Measurements from ENCODE around the gene TMEM191C. TPM values are rescaled to one million over a fixed set of nuclear protein-coding genes. Genes with fewer than 3 reads are reported as not detected.
"Not testable (repeated sequence)": the region's sequence is repeated elsewhere in the genome, so short reads cannot be mapped to it uniquely, and the experiment has no call there.

TMEM191C gene
- total RNA-seq = 1.5 TPM
- long read RNA-seq, partial matches to known transcripts = 2 of 2 reads
- long read RNA-seq, other reads (novel, unspliced or antisense) = 0 of 2 reads

- DNase-seq; H3K4me1 ChIP-seq; H3K9me3 ChIP-seq (replicated peaks); H3K36me3 ChIP-seq; intact Hi-C loops (cut with micrococcal nuclease); H3K27me3 ChIP-seq (ENCODE audit: low read depth): not testable (repeated sequence)
- H3K27ac ChIP-seq (replicated peaks) = peak within 1 kb of the TSS; percentile 46
- peak within 1 kb of the TSS; percentile 62 for H3K4me3 ChIP-seq
Observed at GRCh38 chr22:21467337-21468193, at the start of gene TMEM191C. Gene TMEM191C (plus strand): TSS chr22:21467387. CDS start chr22:21467460, 73 bp downstream.

GRCh38 chr22:21417853-21418252 lies 49.3 kb upstream of the TMEM191C start:
- H3K4me3 ChIP-seq = peak overlapping the region; percentile 66
- intact Hi-C loops (cut with micrococcal nuclease); H3K9me3 ChIP-seq (replicated peaks); H3K4me1 ChIP-seq; H3K27me3 ChIP-seq (ENCODE audit: low read depth); H3K36me3 ChIP-seq: not testable (repeated sequence)
- H3K27ac ChIP-seq (replicated peaks) = peak overlapping the region; percentile 62
- peak; percentile 31 for DNase-seq

DNA sequence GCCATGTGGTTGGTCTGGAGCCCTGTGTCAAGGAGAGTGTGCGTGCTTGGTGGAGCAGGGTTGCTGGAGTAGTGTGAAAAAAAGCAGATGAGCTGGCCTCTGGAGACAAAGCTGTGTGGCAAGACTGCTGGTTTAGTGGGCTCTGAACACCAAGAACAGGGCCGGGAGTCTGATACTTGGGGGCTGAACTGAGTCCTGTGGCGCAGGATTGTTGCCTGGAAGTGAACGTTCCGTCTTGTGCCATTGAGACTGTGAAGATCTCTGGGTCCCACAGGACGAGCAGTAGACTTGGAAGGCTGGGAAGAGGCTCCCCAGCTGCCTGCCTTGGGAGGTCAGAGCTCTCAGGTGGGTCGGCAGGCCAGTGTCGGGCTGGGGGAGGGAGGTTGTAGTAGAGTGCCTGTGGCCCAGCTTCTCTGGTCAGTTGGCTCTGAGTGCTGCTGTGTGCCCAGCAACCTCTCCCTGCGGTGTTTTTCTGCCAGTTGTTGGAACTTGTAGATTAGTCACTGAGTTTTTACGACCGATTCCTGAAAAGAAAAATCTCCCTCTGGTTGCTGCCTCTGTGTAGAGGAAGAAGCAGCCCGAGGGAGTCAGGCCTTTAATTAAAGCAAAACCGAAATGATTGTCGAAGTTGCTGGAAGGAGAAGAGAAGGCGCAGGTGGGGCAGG lies 48.1 kb upstream of the TMEM191C start:
- H3K27me3 ChIP-seq (ENCODE audit: low read depth); H3K4me3 ChIP-seq; H3K27ac ChIP-seq (replicated peaks); H3K9me3 ChIP-seq (replicated peaks); H3K4me1 ChIP-seq; DNase-seq; H3K36me3 ChIP-seq; intact Hi-C loops (cut with micrococcal nuclease): not testable (repeated sequence)

DNA sequence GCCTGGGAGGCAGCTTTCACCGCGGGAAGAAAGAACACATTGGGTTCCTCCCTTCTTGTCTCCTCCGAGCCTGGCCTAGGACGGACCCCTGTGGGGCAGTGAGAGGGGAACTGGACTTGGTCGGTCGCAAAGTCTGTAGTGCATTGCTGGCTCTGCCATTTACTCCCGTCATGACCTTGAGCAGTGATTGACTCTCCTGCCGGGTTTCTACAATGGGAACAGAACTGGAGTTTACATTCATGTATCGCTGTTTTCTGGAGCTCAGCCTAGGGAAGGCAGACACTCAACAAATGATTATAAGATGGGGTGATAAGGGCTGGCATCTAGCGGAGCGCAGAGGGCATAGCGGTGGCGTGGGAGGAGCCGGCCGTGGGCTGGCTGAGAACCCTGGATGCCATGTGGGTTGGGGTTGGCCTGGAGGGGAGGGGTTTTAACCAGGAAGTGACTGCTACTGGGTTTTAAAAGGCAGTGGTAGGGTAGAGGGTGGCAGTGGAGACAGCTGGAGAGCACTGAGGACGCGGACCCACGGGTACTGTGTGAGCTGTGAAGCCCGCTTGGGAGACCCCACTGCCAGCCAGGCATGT lies 46.9 kb upstream of the TMEM191C start:
- H3K27me3 ChIP-seq (ENCODE audit: low read depth); H3K4me1 ChIP-seq; H3K9me3 ChIP-seq (replicated peaks); H3K4me3 ChIP-seq; H3K36me3 ChIP-seq; intact Hi-C loops (cut with micrococcal nuclease); H3K27ac ChIP-seq (replicated peaks); DNase-seq: not testable (repeated sequence)

- H3K27ac ChIP-seq (replicated peaks); H3K4me3 ChIP-seq; H3K36me3 ChIP-seq; H3K27me3 ChIP-seq (ENCODE audit: low read depth); H3K4me1 ChIP-seq; DNase-seq; intact Hi-C loops (cut with micrococcal nuclease); H3K9me3 ChIP-seq (replicated peaks): not testable (repeated sequence)
Observed at GRCh38 chr22:21424084-21424709, 43.0 kb upstream of the TMEM191C start.

DNA sequence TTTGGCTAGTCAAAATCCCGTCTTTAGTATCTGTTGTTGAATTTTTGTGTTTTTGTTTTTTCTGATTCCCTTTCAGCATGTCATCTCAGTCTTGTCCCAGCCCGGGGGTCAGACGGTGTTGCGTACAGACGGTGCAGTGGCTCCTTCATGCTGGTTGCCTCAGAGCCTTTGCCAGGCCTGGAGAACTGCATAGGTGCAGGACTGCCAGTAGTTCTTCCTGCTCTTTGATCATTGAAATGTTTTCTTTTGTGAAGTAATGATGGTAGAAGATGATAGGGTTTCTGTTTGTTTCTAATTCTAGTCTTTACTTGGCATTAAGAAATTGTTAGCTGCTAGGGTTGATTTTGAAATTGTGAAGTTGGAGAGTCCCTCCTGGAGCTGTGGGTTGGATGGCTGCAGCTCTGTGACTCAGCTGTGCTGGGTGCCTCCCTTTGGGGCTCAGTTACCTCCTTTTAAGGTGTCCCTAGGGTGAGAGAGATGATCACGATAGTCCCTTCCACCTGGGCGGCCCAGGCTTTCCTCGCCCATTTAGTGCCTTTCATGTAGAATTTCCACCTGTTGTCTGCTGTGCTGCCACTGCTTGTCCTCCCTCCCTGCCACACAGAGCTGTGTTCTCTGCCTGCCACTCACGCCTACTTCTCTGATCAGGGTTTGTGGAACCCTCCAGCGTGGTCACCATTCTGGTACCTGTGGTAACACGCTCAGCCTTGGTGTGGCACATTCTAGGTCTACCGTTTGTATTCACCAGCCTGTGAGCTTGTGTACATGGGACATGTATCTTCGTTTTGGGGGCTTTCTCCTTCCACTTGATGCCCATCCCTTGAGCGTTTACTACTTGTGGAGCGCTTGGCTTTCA lies 32.6 kb upstream of the TMEM191C start:
- H3K36me3 ChIP-seq; H3K27ac ChIP-seq (replicated peaks); DNase-seq; H3K27me3 ChIP-seq (ENCODE audit: low read depth); intact Hi-C loops (cut with micrococcal nuclease); H3K9me3 ChIP-seq (replicated peaks); H3K4me3 ChIP-seq; H3K4me1 ChIP-seq: not testable (repeated sequence)

DNA sequence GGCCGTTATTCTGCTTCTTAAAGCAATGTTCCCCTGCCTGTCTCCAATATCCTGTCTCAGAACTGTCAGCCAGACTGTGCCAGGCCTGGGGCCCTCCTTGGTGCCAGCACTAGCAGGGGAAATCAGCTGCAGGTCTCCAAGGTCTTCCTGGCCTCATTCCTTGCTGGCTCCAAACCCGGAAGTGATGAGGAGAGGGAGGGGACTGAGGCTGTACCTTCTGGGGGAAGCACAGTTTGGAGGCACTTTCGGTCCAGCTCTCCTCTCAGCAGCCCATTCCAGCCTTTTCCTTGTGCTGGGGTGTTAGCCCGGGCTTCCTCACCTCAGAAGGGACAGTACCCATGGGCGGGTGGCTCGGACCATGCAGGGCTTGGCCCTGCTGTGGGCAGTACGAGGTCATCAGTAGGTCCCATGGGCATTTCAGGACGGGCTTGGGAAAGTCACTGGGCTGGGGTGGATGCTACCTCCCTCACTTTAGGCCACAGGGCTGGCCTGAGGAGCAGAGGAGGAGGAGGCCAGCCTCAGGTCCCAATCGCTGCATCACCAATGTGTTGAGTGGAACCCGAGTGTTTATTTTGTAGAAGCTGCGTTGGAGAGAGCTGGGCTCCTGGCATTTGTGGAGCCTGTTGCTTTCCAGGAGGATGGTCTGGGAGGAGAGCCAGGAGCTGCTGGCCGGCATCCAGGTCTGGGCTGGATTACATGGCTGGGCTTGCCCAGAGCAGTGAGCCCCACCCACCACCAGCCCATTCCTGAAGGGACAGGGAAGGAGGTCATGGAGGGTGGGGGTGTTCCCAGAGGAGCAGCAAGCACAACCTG lies 31.0 kb upstream of the TMEM191C start:
- H3K9me3 ChIP-seq (replicated peaks); H3K27me3 ChIP-seq (ENCODE audit: low read depth); intact Hi-C loops (cut with micrococcal nuclease); H3K4me1 ChIP-seq; H3K4me3 ChIP-seq; H3K36me3 ChIP-seq: not testable (repeated sequence)
- DNase-seq = peak; percentile 16
- H3K27ac ChIP-seq (replicated peaks) = peak overlapping the region; percentile 57

DNA sequence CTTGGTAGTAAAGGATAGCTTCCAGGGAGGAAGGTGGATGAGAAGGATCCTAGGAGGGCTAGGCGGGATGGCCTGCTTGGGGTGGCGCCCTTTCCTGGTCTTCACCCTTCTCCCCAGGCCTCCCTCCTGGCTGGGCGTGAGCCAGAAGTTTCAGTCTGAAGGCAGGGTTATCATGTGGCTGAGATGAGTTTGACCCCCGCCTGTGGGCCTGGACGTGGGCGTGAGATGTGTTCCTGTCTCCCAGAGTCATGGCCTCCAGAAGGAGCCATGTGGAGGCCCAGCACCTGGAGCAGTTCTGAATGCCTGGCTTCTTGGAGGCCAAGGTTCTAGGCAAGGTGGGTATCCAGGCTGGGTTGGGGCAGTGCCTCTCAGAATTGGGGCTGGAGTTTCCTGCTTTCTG lies 29.2 kb upstream of the TMEM191C start:
- DNase-seq; H3K36me3 ChIP-seq; H3K9me3 ChIP-seq (replicated peaks); H3K4me3 ChIP-seq; H3K27me3 ChIP-seq (ENCODE audit: low read depth); H3K27ac ChIP-seq (replicated peaks); H3K4me1 ChIP-seq; intact Hi-C loops (cut with micrococcal nuclease): not testable (repeated sequence)

GRCh38 chr22:21440018-21440636 lies 27.1 kb upstream of the TMEM191C start:
- intact Hi-C loops (cut with micrococcal nuclease); H3K36me3 ChIP-seq; H3K4me3 ChIP-seq; H3K27me3 ChIP-seq (ENCODE audit: low read depth); DNase-seq; H3K27ac ChIP-seq (replicated peaks); H3K9me3 ChIP-seq (replicated peaks): not testable (repeated sequence)
- H3K4me1 ChIP-seq = peaks cover 13% of the 10 kb centered on the region

- intact Hi-C loops (cut with micrococcal nuclease); DNase-seq; H3K27me3 ChIP-seq (ENCODE audit: low read depth); H3K9me3 ChIP-seq (replicated peaks); H3K27ac ChIP-seq (replicated peaks); H3K4me3 ChIP-seq: not testable (repeated sequence)
- peaks cover 13% of the 10 kb centered on the region for H3K4me1 ChIP-seq
- peaks cover 12% of the 10 kb centered on the region for H3K36me3 ChIP-seq
Observed at GRCh38 chr22:21440676-21441075, 26.5 kb upstream of the TMEM191C start.

GRCh38 chr22:21441170-21441569 lies 26.0 kb upstream of the TMEM191C start:
- Histone ChIP-seq H3K4me1 (peaks cover 11% of the 10 kb centered on the region), H3K36me3 (peaks cover 17% of the 10 kb centered on the region)
- H3K27me3 ChIP-seq (ENCODE audit: low read depth); H3K27ac ChIP-seq (replicated peaks); DNase-seq; intact Hi-C loops (cut with micrococcal nuclease); H3K4me3 ChIP-seq; H3K9me3 ChIP-seq (replicated peaks): not testable (repeated sequence)

GRCh38 chr22:21442123-21442522 lies 25.1 kb upstream of the TMEM191C start:
- H3K27ac ChIP-seq (replicated peaks); intact Hi-C loops (cut with micrococcal nuclease); DNase-seq: not testable (repeated sequence)

More at GRCh38 chr22:21442123-21442522, 25.1 kb upstream of the TMEM191C start:
- H3K36me3 ChIP-seq = peaks cover 27% of the 10 kb centered on the region
- not testable (repeated sequence) for H3K4me3 ChIP-seq; H3K27me3 ChIP-seq (ENCODE audit: low read depth); H3K9me3 ChIP-seq (replicated peaks); H3K4me1 ChIP-seq
